Caco-2 (cell line): ENCODE measurements around the gene EZH2. TPM values are rescaled to one million over a fixed set of nuclear protein-coding genes. Genes with fewer than 3 reads are reported as not detected.
A peak's percentile ranks its signal among the peaks of the same experiment; 100 is the strongest.

Experiments
- BruUV-seq: library from RNA; stranded (reverse); fragments of 400-500 nt; replicated peaks from 2 replicates; lab custom pipeline; 2021; lab: Mats Ljungman, UMichigan
- CTCF ChIA-PET: fragments of 300-600 bp; sonication (Branson Sonifier 250); formaldehyde crosslinking; loops from one replicate; lab custom pipeline; 2022; ENCODE audit warnings: antibody characterized with exemption; lab: Charles Lee
- POLR2A ChIA-PET: fragments of 300-600 bp; sonication (Branson Sonifier 250); formaldehyde crosslinking; loops from one replicate; lab custom pipeline; 2022; ENCODE audit warnings: antibody characterized with exemption; lab: Charles Lee
- DNase-seq, 2 experiments: peaks; one replicate each; pipeline versions ENCODE4 v3.0.0 to v3.0.0-alpha.2; 2020 to 2022
- H3K27me3 ChIP-seq: replicated peaks from 2 replicates; pipeline ENCODE4 v1.6.0; 2011; ENCODE audit warnings: low read length; ENCODE audit not compliant: control insufficient read depth, insufficient read depth
- H3K36me3 ChIP-seq: 2 replicates; pipeline ENCODE4 v1.5.1; 2011; ENCODE audit warnings: low read length; ENCODE audit not compliant: control insufficient read depth, insufficient read depth
- H3K4me1 ChIP-seq: fragments of 250-450 bp; sonication (Bioruptor Pico); 2 replicates; pipeline ENCODE4 v1.5.1; 2020; ENCODE audit warnings: mild to moderate bottlenecking
- H3K4me3 ChIP-seq: 2 replicates; pipeline ENCODE4 v1.5.1; 2011; ENCODE audit warnings: low read depth, mild to moderate bottlenecking, control low read depth, low read length
- H3K9me3 ChIP-seq: fragments of 250-450 bp; sonication (Bioruptor Pico); 2 replicates; pipeline ENCODE4 v1.5.1; 2020; ENCODE audit warnings: mild to moderate bottlenecking, moderate library complexity
- H3K27ac Mint-ChIP-seq: one replicate; pipeline ENCODE4 v1.8.0; 2022; ENCODE audit warnings: mixed read lengths; ENCODE audit not compliant: unreplicated experiment
- H3K27me3 Mint-ChIP-seq: one replicate; pipeline ENCODE4 v1.8.0; 2022; ENCODE audit warnings: mixed read lengths; ENCODE audit not compliant: insufficient read depth, unreplicated experiment
- H3K36me3 Mint-ChIP-seq: one replicate; pipeline ENCODE4 v1.8.0; 2022; ENCODE audit warnings: mild to moderate bottlenecking, mixed read lengths; ENCODE audit not compliant: insufficient read depth, unreplicated experiment
- H3K4me1 Mint-ChIP-seq: one replicate; pipeline ENCODE4 v1.8.0; 2022; ENCODE audit warnings: low read depth, mixed read lengths; ENCODE audit not compliant: unreplicated experiment
- H3K4me3 Mint-ChIP-seq: one replicate; pipeline ENCODE4 v1.8.0; 2022; ENCODE audit warnings: mild to moderate bottlenecking, moderate library complexity, mixed read lengths; ENCODE audit not compliant: unreplicated experiment
- H3K9me3 Mint-ChIP-seq: one replicate; pipeline ENCODE4 v1.8.0; 2022; ENCODE audit warnings: mixed read lengths; ENCODE audit not compliant: unreplicated experiment
- CTCF ChIP-seq, 2 experiments: fragments of 200-600 bp in 1 of 2; IDR thresholded peaks; 1 replicate in 1 of 2; 2 replicates in 1 of 2; pipeline versions ENCODE4 v1.5.1 to v1.8.0; 2011 to 2022; ENCODE audit warnings: antibody characterized with exemption in 1 of 2, control low read depth in 1 of 2, inconsistent platforms in 1 of 2, low read depth in 1 of 2, low read length in 1 of 2, mild to moderate bottlenecking in 1 of 2, moderate library complexity in 1 of 2; ENCODE audit not compliant: insufficient read depth in 1 of 2, severe bottlenecking in 1 of 2, unreplicated experiment in 1 of 2
- intact Hi-C: fragments of 100-400 bp; cut with micrococcal nuclease; formaldehyde crosslinking; loops from one replicate; pipeline ENCODE4 v1.10.0; 2022; ENCODE audit not compliant: unreplicated experiment
- total RNA-seq: library from RNA; stranded (reverse); gene quantifications from 2 replicates; pipeline ENCODE4 v1.2.3, GENCODE V29; 2022

EZH2 gene
- total RNA-seq, 1 experiment from 2014 or later, result 63.7 TPM

GRCh38 chr7:148849393-148850098 is 34.5 kb downstream of the EZH2 start:
- Histone ChIP-seq H3K4me3 (no peak overlapping the region), H3K4me1 (peaks cover 16% of the 10 kb centered on the region), H3K36me3 (no peaks in the 10 kb centered on the region), H3K9me3 (no peaks in the 10 kb centered on the region), H3K27me3 (no peaks in the 10 kb centered on the region)
- POLR2A ChIA-PET, result no interaction called here
- Mint-ChIP-seq H3K4me3 (no peak overlapping the region), H3K27ac (peak overlapping the region; percentile 16), H3K9me3 (no peaks in the 10 kb centered on the region), H3K36me3 (no peaks in the 10 kb centered on the region), H3K4me1 (peaks cover 13% of the 10 kb centered on the region), H3K27me3 (no peaks in the 10 kb centered on the region)
- intact Hi-C loops, result no loop called here
- DNase-seq, result no peak
- TF ChIP-seq CTCF (IDR thresholded peaks at IDR 0.05; ENCODE audit: insufficient read depth in 1 of 2, low read depth in 1 of 2, low read length in 1 of 2, severe bottlenecking in 1 of 2, unreplicated experiment in 1 of 2), result no peak
- CTCF ChIA-PET, result no interaction called here
- no TSS peak for BruUV-seq

GRCh38 chr7:148847815-148848734 is 36.0 kb downstream of the EZH2 start:
- intact Hi-C loops, result no loop called here
- CTCF ChIA-PET, result no interaction called here
- POLR2A ChIA-PET, result no interaction called here

More at GRCh38 chr7:148847815-148848734, 36.0 kb downstream of the EZH2 start:
- H3K9me3 ChIP-seq, result no peaks in the 10 kb centered on the region
- H3K27me3 ChIP-seq, result no peaks in the 10 kb centered on the region
- Mint-ChIP-seq H3K27me3 (no peaks in the 10 kb centered on the region), H3K4me1 (peaks cover 13% of the 10 kb centered on the region), H3K27ac (no peak overlapping the region), H3K36me3 (no peaks in the 10 kb centered on the region), H3K4me3 (no peak overlapping the region), H3K9me3 (no peaks in the 10 kb centered on the region)
- no peak for DNase-seq
- no TSS peak for BruUV-seq
- H3K4me1 ChIP-seq, result peaks cover 16% of the 10 kb centered on the region
- no peaks in the 10 kb centered on the region for H3K36me3 ChIP-seq
- no peak overlapping the region for H3K4me3 ChIP-seq
- TF ChIP-seq CTCF (IDR thresholded peaks at IDR 0.05; ENCODE audit: insufficient read depth in 1 of 2, low read depth in 1 of 2, low read length in 1 of 2, severe bottlenecking in 1 of 2, unreplicated experiment in 1 of 2), result no peak
